ENCODE results near the gene PTRH2. TPM values are rescaled to one million over a fixed set of nuclear protein-coding genes. Genes with fewer than 3 reads are reported as not detected.
"Not testable (repeated sequence)": the region's sequence is repeated elsewhere in the genome, so short reads cannot be mapped to it uniquely, and the experiment has no call there.

The PTRH2 gene
- total RNA-seq, 2 donors from 2014 or later: 18.9 to 42.8 TPM

GRCh38 chr17:59694344-59694743, 12.9 kb downstream of the PTRH2 start:
- H3K9me3 Mint-ChIP-seq: no peaks in the 10 kb centered on the region
- H3K36me3 Mint-ChIP-seq: peaks cover 20 to 25% of the 10 kb centered on the region in 2 donors
- ATAC-seq (no peak), DNase-seq (ENCODE audit: low spot score in 2 of 2) (no peak)
- H3K27ac Mint-ChIP-seq: peak overlapping the region in 1 of 2 donors; percentile 91

- Mint-ChIP-seq H3K9me3 (no peaks in the 10 kb centered on the region), H3K36me3 (peaks cover 13 to 19% of the 10 kb centered on the region in 2 donors), H3K27ac (no peak overlapping the region)
- no peak for DNase-seq (ENCODE audit: low spot score in 2 of 2)
- ATAC-seq: no peak
Measured at GRCh38 chr17:59693582-59693981, 13.6 kb downstream of the PTRH2 start.

- no peaks in the 10 kb centered on the region for H3K9me3 Mint-ChIP-seq
- peak overlapping the region in 1 of 2 donors; percentile 9 for H3K27ac Mint-ChIP-seq
- ATAC-seq: no peak
- H3K36me3 Mint-ChIP-seq: peaks cover 0 to 15% of the 10 kb centered on the region in 2 donors
- no peak for DNase-seq (ENCODE audit: low spot score in 2 of 2)
Measured at GRCh38 chr17:59688496-59688895, 18.7 kb downstream of the PTRH2 start.

- Mint-ChIP-seq H3K9me3 (no peaks in the 10 kb centered on the region), H3K36me3 (peaks cover 1 to 20% of the 10 kb centered on the region in 2 donors), H3K27ac (peak overlapping the region in 1 of 2 donors; percentile 39)
- ATAC-seq: no peak
- no peak for DNase-seq (ENCODE audit: low spot score in 2 of 2)
Measured at GRCh38 chr17:59688008-59688407, 19.2 kb downstream of the PTRH2 start.

- Mint-ChIP-seq H3K27ac (peak overlapping the region in 1 of 2 donors; percentile 89), H3K36me3 (peaks cover 4 to 28% of the 10 kb centered on the region in 2 donors), H3K9me3 (no peaks in the 10 kb centered on the region)
- no peak for ATAC-seq
- no peak for DNase-seq (ENCODE audit: low spot score in 2 of 2)
Measured at GRCh38 chr17:59684967-59685366, 22.3 kb downstream of the PTRH2 start.

GRCh38 chr17:59683283-59683682, 23.9 kb downstream of the PTRH2 start:
- Mint-ChIP-seq H3K36me3 (peaks cover 4 to 23% of the 10 kb centered on the region in 2 donors), H3K27ac (peak overlapping the region in 1 of 2 donors; percentile 49), H3K9me3 (no peaks in the 10 kb centered on the region)
- DNase-seq (ENCODE audit: low spot score in 2 of 2) (no peak), ATAC-seq (peak; percentile 26 to 35)

GRCh38 chr17:59680314-59680713, 26.9 kb downstream of the PTRH2 start:
- no peak overlapping the region for H3K27ac Mint-ChIP-seq
- no peaks in the 10 kb centered on the region for H3K9me3 Mint-ChIP-seq
- ATAC-seq: no peak
- peaks cover 4 to 23% of the 10 kb centered on the region in 2 donors for H3K36me3 Mint-ChIP-seq
- no peak for DNase-seq (ENCODE audit: low spot score in 2 of 2)

GRCh38 chr17:59678918-59679317, 28.3 kb downstream of the PTRH2 start:
- ATAC-seq (no peak), DNase-seq (ENCODE audit: low spot score in 2 of 2) (no peak)
- Mint-ChIP-seq H3K27ac (peak overlapping the region in 1 of 2 donors; percentile 74), H3K9me3 (no peaks in the 10 kb centered on the region), H3K36me3 (peaks cover 4 to 21% of the 10 kb centered on the region in 2 donors)

- DNase-seq (ENCODE audit: low spot score in 2 of 2): no peak
Measured at GRCh38 chr17:59676716-59677115, 30.5 kb downstream of the PTRH2 start.

GRCh38 chr17:59675231-59675630, 32.0 kb downstream of the PTRH2 start:
- Mint-ChIP-seq H3K36me3 (peaks cover 0 to 7% of the 10 kb centered on the region in 2 donors), H3K27ac (peak overlapping the region; percentile 68 to 89), H3K9me3 (no peaks in the 10 kb centered on the region)
- DNase-seq (ENCODE audit: low spot score in 2 of 2): no peak
- no peak for ATAC-seq

More at GRCh38 chr17:59676716-59677115, 30.5 kb downstream of the PTRH2 start:
- Mint-ChIP-seq H3K36me3 (peaks cover 0 to 7% of the 10 kb centered on the region in 2 donors), H3K9me3 (no peaks in the 10 kb centered on the region), H3K27ac (peak overlapping the region in 1 of 2 donors; percentile 39)
- no peak for ATAC-seq

- H3K9me3 Mint-ChIP-seq: no peaks in the 10 kb centered on the region
- peaks cover 0 to 7% of the 10 kb centered on the region in 2 donors for H3K36me3 Mint-ChIP-seq
- H3K27ac Mint-ChIP-seq: peak overlapping the region; percentile 3 to 70
- no peak for DNase-seq (ENCODE audit: low spot score in 2 of 2)
- peak; percentile 40 to 41 for ATAC-seq
Measured at GRCh38 chr17:59671386-59671785, 35.8 kb downstream of the PTRH2 start.

- peak in 1 of 2 donors; percentile 50 for ATAC-seq
- H3K27ac Mint-ChIP-seq: peak overlapping the region; percentile 27 to 70
- H3K36me3 Mint-ChIP-seq: peaks cover 0 to 11% of the 10 kb centered on the region in 2 donors
Measured at GRCh38 chr17:59669944-59670343, 37.3 kb downstream of the PTRH2 start.

GRCh38 chr17:59669411-59669810, 37.8 kb downstream of the PTRH2 start:
- Mint-ChIP-seq H3K27ac (peak overlapping the region in 1 of 2 donors; percentile 65), H3K36me3 (peaks cover 0 to 11% of the 10 kb centered on the region in 2 donors)

More at GRCh38 chr17:59669944-59670343, 37.3 kb downstream of the PTRH2 start:
- H3K9me3 Mint-ChIP-seq: no peaks in the 10 kb centered on the region
- DNase-seq (ENCODE audit: low spot score in 2 of 2): no peak

GRCh38 chr17:59668816-59669215, 38.4 kb downstream of the PTRH2 start:
- ATAC-seq: no peak
- Mint-ChIP-seq H3K36me3 (peaks cover 0 to 14% of the 10 kb centered on the region in 2 donors), H3K27ac (peak overlapping the region in 1 of 2 donors; percentile 65), H3K9me3 (no peaks in the 10 kb centered on the region)
- DNase-seq (ENCODE audit: low spot score in 2 of 2): no peak

More at GRCh38 chr17:59669411-59669810, 37.8 kb downstream of the PTRH2 start:
- no peaks in the 10 kb centered on the region for H3K9me3 Mint-ChIP-seq
- DNase-seq (ENCODE audit: low spot score in 2 of 2): no peak
- no peak for ATAC-seq

GRCh38 chr17:59666235-59666634, 41.0 kb downstream of the PTRH2 start:
- ATAC-seq (no peak), DNase-seq (ENCODE audit: low spot score in 2 of 2) (no peak)
- no peaks in the 10 kb centered on the region for H3K9me3 Mint-ChIP-seq
- no peak overlapping the region for H3K27ac Mint-ChIP-seq
- peaks cover 2 to 17% of the 10 kb centered on the region in 2 donors for H3K36me3 Mint-ChIP-seq

GRCh38 chr17:59656624-59657023, 50.6 kb downstream of the PTRH2 start:
- peaks cover 20 to 31% of the 10 kb centered on the region in 2 donors for H3K36me3 Mint-ChIP-seq
- not testable (repeated sequence) for H3K27ac Mint-ChIP-seq; DNase-seq (ENCODE audit: low spot score in 2 of 2); ATAC-seq; H3K9me3 Mint-ChIP-seq

- no peaks in the 10 kb centered on the region for H3K9me3 Mint-ChIP-seq
- peaks cover 14 to 55% of the 10 kb centered on the region in 2 donors for H3K36me3 Mint-ChIP-seq
- DNase-seq (ENCODE audit: low spot score in 2 of 2) (no peak), ATAC-seq (no peak)
- H3K27ac Mint-ChIP-seq: no peak overlapping the region
Measured at GRCh38 chr17:59652119-59652518, 55.1 kb downstream of the PTRH2 start.

- no peak for DNase-seq (ENCODE audit: low spot score in 2 of 2)
- no peak for ATAC-seq
- H3K36me3 Mint-ChIP-seq: peaks cover 14 to 56% of the 10 kb centered on the region in 2 donors
- no peak overlapping the region for H3K27ac Mint-ChIP-seq
- H3K9me3 Mint-ChIP-seq: no peaks in the 10 kb centered on the region
Measured at GRCh38 chr17:59651346-59651745, 55.9 kb downstream of the PTRH2 start.

Data from activated naive CD4-positive, alpha-beta T cell treated with anti-CD3 and anti-CD28 coated beads, Interleukin-2, amount 50 U/mL, for 72 hours (primary cell).